Endodermal cell (in vitro differentiated cells): Measurements from ENCODE around the gene BBS7. TPM values are rescaled to one million over a fixed set of nuclear protein-coding genes. Genes with fewer than 3 reads are reported as not detected.

Source experiments
- DNase-seq: peaks from one replicate; pipeline ENCODE4 v3.0.0-alpha.2; 2017
- H3K27ac ChIP-seq: 2 replicates; pipeline ENCODE4 v1.5.1; 2013; ENCODE audit warnings: mild to moderate bottlenecking, low read depth, low read length, moderate library complexity
- H3K27me3 ChIP-seq: 2 replicates; pipeline ENCODE4 v1.6.1; 2013; ENCODE audit warnings: mild to moderate bottlenecking, low read length, moderate library complexity; ENCODE audit not compliant: insufficient read depth, control insufficient read depth, poor library complexity, severe bottlenecking
- H3K36me3 ChIP-seq: 2 replicates; pipeline ENCODE4 v1.7.0; 2013; ENCODE audit warnings: mild to moderate bottlenecking, low read length, moderate library complexity; ENCODE audit not compliant: control insufficient read depth, insufficient read depth
- H3K4me1 ChIP-seq: one replicate; pipeline ENCODE4 v1.7.0; 2013; ENCODE audit warnings: low read length; ENCODE audit not compliant: control insufficient read depth, insufficient read depth
- H3K4me3 ChIP-seq: 2 replicates; pipeline ENCODE4 v1.5.1; 2013; ENCODE audit warnings: mild to moderate bottlenecking, low read length, moderate library complexity
- H3K9ac ChIP-seq: 2 replicates; pipeline ENCODE4 v1.6.1; 2013; ENCODE audit warnings: mild to moderate bottlenecking, low read length, moderate library complexity; ENCODE audit not compliant: poor library complexity, severe bottlenecking; ENCODE audit errors: extremely low read depth
- H3K9me3 ChIP-seq: 2 replicates; pipeline ENCODE4 v1.6.1; 2013; ENCODE audit warnings: mild to moderate bottlenecking, low read length, moderate library complexity; ENCODE audit not compliant: control insufficient read depth
- H3K27ac Mint-ChIP-seq: 2 replicates; pipeline ENCODE4 v1.8.0; 2020; ENCODE audit warnings: mixed read lengths
- H3K27me3 Mint-ChIP-seq: 2 replicates; pipeline ENCODE4 v1.8.0; 2021; ENCODE audit warnings: mild to moderate bottlenecking, mixed read lengths; ENCODE audit not compliant: insufficient read depth
- H3K36me3 Mint-ChIP-seq: 2 replicates; pipeline ENCODE4 v1.8.0; 2020; ENCODE audit warnings: low read depth, mixed read lengths
- H3K4me1 Mint-ChIP-seq: 2 replicates; pipeline ENCODE4 v1.8.0; 2020; ENCODE audit warnings: mixed read lengths
- H3K4me3 Mint-ChIP-seq: 2 replicates; pipeline ENCODE4 v1.8.0; 2020; ENCODE audit warnings: mild to moderate bottlenecking, moderate library complexity, mixed read lengths
- H3K9me3 Mint-ChIP-seq: 2 replicates; pipeline ENCODE4 v1.8.0; 2020; ENCODE audit warnings: mild to moderate bottlenecking, mixed read lengths
- CTCF ChIP-seq: fragments of 200-600 bp; sonication (generic); conservative IDR thresholded peaks from 2 replicates; pipeline ENCODE4 v1.5.0; 2021; ENCODE audit warnings: antibody characterized with exemption, mild to moderate bottlenecking
- WGBS, 2 experiments: methylation state at CpG; one replicate each; pipeline versions ENCODE4 v1.1.5 to v1.1.7; 2013; ENCODE audit warnings: missing lambda C conversion rate in 2 of 2, mixed read lengths in 1 of 2; ENCODE audit not compliant: insufficient coverage in 1 of 2, insufficient read length in 1 of 2; 5-methylcytosine and 5-hydroxymethylcytosine counted together
- total RNA-seq, 2 donors: library from RNA; stranded (reverse); fragmentation: NEBNext Ultra II Directional in 1 of 2; extraction: Animal tissue kit (Norgen Biotek cat#: 25700) in 1 of 2; gene quantifications; 2 replicates in 1 of 2; 3 replicates in 1 of 2; pipeline ENCODE4 v1.2.1, GENCODE V29; 2021

The BBS7 gene
- total RNA-seq, 2 donors from 2014 or later, result 25.0 to 31.7 TPM

- no peaks in the 10 kb centered on the region for H3K9me3 ChIP-seq
- WGBS, 2 experiments, result 64% methylated on average over 4 of the region's 4 CpGs; no CpG with 5 or more reads in 1 of the 2 experiments
- H3K27ac ChIP-seq, result no peak overlapping the region
- no peaks in the 10 kb centered on the region for H3K27me3 ChIP-seq
- Mint-ChIP-seq H3K27ac (no peak overlapping the region), H3K27me3 (peaks cover 2% of the 10 kb centered on the region), H3K9me3 (no peaks in the 10 kb centered on the region), H3K36me3 (no peaks in the 10 kb centered on the region), H3K4me1 (peaks cover 4% of the 10 kb centered on the region), H3K4me3 (no peak overlapping the region)
- peak; percentile 34 for TF ChIP-seq CTCF
- no peaks in the 10 kb centered on the region for H3K4me1 ChIP-seq
- H3K36me3 ChIP-seq, result no peaks in the 10 kb centered on the region
- no peak for DNase-seq
- no peak overlapping the region for H3K9ac ChIP-seq
- no peak overlapping the region for H3K4me3 ChIP-seq
Measured at GRCh38 chr4:121877041-121877773, 6.9 kb upstream of the BBS7 start.

GRCh38 chr4:121876070-121876469, 5.8 kb upstream of the BBS7 start:
- Mint-ChIP-seq H3K4me3 (no peak overlapping the region), H3K9me3 (no peaks in the 10 kb centered on the region), H3K27me3 (no peaks in the 10 kb centered on the region), H3K27ac (no peak overlapping the region), H3K36me3 (no peaks in the 10 kb centered on the region), H3K4me1 (peaks cover 4% of the 10 kb centered on the region)
- Histone ChIP-seq H3K9me3 (no peaks in the 10 kb centered on the region), H3K9ac (no peak overlapping the region), H3K4me1 (no peaks in the 10 kb centered on the region), H3K27me3 (no peaks in the 10 kb centered on the region), H3K27ac (no peak overlapping the region), H3K4me3 (no peak overlapping the region), H3K36me3 (no peaks in the 10 kb centered on the region)
- DNase-seq, result no peak
- TF ChIP-seq CTCF, result no peak
- WGBS, 2 experiments, result 91% methylated on average over 4 to 5 of the region's 6 CpGs

- H3K27me3 Mint-ChIP-seq, result no peaks in the 10 kb centered on the region
- Histone ChIP-seq H3K36me3 (no peaks in the 10 kb centered on the region), H3K4me1 (no peaks in the 10 kb centered on the region), H3K4me3 (no peak overlapping the region), H3K9ac (no peak overlapping the region), H3K27ac (no peak overlapping the region), H3K9me3 (no peaks in the 10 kb centered on the region), H3K27me3 (no peaks in the 10 kb centered on the region)
- TF ChIP-seq CTCF, result no peak
- no peak overlapping the region for H3K27ac Mint-ChIP-seq
- H3K4me1 Mint-ChIP-seq, result peaks cover 4% of the 10 kb centered on the region
- no peaks in the 10 kb centered on the region for H3K36me3 Mint-ChIP-seq
- H3K4me3 Mint-ChIP-seq, result no peak overlapping the region
- WGBS, 2 experiments, result 85% methylated on average over 2 of the region's 2 CpGs; no CpG with 5 or more reads in 1 of the 2 experiments
- no peaks in the 10 kb centered on the region for H3K9me3 Mint-ChIP-seq
- DNase-seq, result no peak
Measured at GRCh38 chr4:121875652-121876051, 5.4 kb upstream of the BBS7 start.
